HG02642 (cell line): Measurements from ENCODE around the gene RPL9.
A peak's percentile ranks its signal among the peaks of the same experiment; 100 is the strongest.
"Not testable (repeated sequence)": the region's sequence is repeated elsewhere in the genome, so short reads cannot be mapped to it uniquely, and the experiment has no call there.

ENCODE experiments used
- ATAC-seq: cut with Tn5 transposase; IDR thresholded peaks from one replicate; pipeline ENCODE4 v1.9.1; 2021; ENCODE audit warnings: mild to moderate bottlenecking; ENCODE audit not compliant: unreplicated experiment, poor library complexity

The RPL9 gene

DNA sequence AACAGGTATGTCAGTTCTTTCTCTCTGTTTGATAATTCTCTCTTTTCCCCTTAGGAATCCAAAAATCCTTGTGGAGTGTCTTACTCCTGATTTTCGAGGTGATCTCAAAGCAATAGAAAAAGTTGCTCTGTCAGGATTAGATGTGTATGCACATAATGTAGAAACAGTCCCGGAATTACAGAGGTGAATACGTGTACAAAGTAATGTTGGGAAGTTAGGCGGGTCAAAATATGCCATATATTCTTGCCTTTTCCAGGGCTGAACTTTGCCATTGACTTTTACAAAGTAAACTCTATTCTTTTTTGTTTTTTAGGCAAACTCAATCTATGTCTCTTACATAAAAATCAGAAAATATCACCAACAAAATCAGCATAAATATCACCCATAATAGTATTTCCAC lies 8.7 kb upstream of the RPL9 start:
- no peak for ATAC-seq

DNA sequence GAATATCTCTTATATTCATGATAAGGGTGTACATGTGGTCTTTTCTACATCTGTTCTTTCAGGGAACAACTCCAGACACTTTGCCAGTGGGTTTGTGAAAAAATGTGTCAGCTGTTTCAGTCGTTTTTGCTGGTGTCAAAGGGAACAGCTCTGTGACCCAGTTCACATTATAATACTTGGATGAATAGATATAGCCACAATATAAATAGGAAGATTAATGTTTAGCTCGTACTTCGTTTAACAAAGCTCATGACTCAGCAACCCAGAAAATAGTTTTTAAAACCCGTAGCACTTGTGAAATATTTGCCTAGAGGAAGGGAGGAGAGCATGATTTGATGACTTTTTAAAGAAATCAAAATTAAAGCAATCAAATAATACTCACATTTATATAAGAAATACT lies 8.0 kb upstream of the RPL9 start:
- ATAC-seq: no peak

DNA sequence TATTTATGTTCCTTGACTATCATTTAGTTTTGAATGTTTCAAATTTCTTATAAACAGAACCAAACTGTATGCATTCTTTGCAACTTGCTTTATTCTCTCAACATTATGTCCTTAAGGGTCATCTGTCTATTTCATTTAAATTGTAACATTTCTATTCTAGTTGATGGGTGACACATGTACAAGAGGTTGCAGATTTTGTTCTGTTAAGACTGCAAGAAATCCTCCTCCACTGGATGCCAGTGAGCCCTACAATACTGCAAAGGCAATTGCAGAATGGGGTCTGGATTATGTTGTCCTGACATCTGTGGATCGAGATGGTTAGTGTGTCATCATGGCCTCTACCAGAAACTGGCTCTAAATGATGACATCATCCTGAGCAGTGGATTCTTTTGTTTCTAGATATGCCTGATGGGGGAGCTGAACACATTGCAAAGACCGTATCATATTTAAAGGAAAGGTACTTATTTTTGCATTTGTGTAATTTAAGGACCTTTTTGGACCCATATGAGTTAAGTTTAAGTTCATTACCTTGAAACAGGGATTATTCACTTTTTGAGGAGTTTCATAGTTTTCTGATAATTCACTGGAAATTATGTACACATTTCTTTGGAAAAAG lies 6.3 kb upstream of the RPL9 start:
- ATAC-seq: no peak

DNA sequence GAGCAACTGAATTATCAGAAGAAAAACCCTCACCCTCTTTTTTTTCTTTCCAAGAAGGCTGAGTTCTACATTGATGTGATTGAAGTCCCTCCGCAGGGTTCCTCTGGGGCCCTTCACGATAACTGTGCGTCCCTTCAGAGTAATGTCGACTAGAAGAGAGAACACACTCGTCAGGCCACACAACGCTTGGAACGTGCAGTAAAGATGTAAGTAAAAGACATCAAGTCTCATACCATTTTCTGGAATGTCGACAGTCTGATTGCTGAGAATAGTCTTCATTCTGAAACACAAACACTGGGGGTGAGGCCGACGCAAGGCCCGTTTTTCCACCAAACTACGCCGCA lies 589 bp downstream of the RPL9 start:
- ATAC-seq: not testable (repeated sequence)

DNA sequence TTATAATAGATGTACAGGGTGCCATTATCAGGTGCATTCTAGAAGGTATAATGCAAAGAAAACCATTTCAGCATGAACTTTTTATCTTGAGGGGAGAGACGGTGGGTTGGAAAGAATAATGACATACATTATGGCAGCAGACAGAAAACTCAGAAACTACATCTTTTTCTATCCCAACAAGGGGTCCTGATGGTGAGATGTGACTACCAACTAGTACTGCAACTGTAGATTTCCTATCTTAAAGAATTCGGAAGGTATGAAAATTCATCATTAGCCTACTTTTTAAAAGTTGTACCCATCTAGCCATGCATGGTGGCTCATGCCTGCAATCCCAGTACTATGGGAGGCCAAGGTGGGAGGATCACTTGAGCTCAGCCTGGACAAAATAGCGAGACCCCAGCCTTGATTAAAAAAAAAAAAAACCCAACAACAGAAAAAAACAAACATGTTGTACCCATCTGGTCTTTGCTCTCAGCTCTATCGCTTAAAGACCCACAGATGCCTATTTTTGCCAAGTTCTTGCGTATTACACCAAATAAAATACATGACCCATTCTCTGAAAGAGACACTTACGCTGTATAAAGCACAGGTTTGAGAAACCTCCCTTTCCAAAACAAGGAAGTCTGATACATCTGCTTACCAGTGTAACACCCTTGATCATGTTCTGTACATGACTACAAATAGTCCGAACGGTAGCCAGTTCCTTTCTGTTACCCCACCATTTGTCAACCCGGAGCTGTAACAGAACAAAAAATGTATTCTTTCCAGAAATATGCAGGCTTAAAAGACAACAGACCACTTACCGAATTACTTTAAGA lies 1.6 kb downstream of the RPL9 start:
- ATAC-seq: no peak

DNA sequence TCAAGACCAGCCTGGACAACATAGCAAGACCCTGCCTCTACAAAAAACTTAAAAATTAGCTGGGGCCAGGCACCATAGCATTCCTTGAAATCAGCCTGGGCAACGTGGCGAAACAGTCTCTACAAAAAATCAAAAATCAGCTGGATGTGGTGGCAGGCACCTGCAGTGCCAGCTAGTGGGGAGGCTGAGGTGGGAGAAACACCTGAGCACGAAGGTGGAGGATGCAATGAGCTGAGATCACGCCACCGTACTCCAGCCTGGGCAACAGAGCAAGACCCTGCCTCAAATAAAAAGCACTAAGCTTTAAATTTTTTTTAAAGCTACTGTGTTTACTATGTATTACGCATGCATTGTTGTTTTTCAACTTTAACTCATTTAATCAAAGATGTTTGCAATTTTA lies 3.2 kb downstream of the RPL9 start:
- ATAC-seq: no peak

DNA sequence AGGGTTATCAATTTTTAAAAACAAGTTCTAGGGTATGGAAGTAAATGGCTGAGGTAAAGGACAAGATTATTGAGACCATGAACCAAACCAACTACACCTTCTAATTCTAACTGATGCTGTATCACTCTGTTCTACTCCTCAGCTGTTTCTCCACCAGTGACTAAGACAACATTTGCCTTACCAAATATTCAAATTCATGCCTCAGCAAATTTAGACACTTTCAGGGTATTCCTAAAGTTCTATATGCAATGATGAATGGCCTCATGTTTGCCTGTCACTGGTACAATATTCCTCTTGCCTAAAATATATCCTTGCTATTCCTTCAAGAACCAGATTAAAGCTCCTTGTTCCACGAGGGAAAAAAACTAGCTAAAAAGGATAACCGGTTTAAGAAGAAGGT lies 5.0 kb downstream of the RPL9 start:
- no peak for ATAC-seq

DNA sequence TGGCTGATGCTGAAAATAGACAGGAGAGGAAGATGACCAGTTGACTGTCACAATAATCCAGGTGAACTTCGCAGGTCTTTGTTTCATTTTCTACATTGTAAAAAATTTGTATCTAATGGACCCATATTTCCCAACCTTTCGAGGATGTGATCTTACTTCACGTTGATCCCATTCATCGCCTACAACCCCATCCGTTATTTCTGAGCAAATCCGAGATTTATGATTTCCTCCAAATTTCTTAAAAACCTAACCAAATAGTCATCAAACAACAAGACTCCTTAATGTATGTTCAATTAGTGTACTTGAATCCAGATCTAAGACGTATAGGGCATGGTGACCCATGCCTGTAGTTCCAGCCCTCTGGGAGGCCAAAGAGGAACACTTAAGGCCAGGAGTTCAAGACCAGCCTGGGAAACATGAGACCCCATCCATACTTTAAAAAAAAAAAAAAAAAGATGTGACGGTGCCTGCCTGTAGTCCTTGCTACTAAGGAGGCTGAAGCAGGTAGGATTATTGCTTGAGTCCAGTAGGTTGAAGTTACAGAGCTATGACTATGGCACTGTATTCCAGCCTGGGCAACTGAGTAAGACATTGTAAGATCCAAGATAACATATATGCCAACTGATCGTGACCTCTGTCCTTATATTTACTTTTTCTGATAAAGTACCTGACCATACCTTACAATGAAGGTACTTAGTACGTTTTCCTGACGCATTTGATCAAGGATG lies 5.7 kb downstream of the RPL9 start:
- ATAC-seq: no peak

DNA sequence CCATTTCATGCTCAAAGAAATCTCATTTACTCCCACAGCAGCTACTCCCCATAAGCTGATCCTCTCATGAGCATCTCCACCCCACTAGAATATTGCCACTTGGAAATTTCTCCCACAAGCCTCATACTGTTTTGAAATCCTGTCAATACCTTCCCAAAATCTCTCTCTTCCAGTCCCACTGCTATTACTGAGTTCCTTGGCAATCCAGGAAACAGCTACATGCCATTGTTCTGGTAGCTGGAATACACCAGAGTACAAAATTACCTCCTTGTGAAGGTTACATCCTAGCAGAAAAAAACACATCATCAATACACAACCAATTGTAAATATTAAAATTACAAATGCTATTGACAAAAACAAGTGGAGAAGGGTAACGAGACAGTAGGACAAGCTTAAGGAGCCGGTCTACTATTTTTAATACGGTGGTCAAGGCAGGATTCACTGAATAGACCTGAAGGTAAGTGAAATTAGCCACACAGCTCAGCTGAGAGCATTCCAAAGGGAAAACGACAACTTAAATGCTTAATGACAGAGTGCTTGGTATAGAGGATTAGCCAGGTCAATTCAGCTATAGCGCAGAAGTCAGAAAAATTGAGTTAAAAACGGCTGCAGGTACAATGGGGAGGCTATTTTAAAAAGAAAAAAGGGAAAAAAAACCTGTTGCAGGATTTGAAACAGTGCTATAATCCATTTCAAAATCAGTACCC lies 6.4 kb downstream of the RPL9 start:
- no peak for ATAC-seq

DNA sequence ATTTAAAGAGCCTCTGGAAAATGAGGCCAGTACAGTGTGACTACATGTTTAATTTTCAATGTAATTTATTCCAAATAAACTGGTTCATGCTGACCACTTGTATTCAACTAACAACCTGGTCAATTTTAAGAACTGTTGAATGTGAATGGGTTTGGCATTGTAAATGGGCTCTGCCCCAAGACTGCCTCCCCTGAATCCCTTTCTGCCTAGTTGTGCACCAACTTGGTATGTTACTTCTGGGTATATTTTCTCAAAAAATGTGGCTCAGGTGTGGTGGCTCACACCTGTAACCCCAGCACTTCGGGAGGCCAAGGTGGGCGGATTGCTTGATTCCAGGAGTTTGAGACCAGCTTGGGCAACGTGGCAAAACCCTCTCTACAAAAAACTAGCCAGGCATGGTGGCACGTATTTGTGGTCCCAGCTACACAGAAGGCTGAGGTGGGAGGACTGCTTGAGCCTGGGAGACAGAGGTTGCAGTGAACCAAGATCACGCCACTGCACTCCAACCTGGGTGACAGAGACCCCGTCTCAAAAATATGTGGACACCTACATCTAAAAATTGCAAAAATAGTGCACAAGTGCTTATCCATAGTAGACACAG lies 7.2 kb downstream of the RPL9 start:
- ATAC-seq: no peak

DNA sequence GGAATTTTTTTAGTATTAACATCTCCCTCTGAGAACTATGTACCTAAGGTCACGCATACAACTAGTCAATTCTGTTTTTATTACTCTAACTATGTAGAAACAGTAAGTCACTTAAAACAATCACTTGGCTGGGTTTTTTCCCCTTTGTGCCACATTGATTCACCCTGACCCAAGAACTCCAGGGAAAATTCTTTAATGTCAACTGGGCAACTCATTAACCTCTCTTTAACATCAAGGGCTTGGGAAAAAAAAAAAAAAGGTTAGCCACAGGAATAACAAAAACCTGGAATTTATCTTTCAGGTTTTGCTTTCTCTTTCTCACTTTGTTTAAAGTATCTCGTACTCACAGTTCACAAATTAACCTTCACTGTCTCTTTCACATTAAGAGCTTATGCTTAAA lies 8.1 kb downstream of the RPL9 start:
- no peak for ATAC-seq

DNA sequence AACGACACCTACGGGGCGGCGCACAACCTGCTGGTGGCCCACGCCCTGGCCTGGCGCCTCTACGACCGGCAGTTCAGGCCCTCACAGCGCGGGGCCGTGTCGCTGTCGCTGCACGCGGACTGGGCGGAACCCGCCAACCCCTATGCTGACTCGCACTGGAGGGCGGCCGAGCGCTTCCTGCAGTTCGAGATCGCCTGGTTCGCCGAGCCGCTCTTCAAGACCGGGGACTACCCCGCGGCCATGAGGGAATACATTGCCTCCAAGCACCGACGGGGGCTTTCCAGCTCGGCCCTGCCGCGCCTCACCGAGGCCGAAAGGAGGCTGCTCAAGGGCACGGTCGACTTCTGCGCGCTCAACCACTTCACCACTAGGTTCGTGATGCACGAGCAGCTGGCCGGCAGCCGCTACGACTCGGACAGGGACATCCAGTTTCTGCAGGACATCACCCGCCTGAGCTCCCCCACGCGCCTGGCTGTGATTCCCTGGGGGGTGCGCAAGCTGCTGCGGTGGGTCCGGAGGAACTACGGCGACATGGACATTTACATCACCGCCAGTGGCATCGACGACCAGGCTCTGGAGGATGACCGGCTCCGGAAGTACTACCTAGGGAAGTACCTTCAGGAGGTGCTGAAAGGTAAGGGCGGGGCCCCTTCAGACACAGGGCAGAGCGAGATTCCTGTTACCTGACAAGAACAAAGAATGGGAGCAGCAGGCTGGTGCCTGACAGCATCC lies 11.7 kb downstream of the RPL9 start:
- peak; percentile 87 for ATAC-seq

DNA sequence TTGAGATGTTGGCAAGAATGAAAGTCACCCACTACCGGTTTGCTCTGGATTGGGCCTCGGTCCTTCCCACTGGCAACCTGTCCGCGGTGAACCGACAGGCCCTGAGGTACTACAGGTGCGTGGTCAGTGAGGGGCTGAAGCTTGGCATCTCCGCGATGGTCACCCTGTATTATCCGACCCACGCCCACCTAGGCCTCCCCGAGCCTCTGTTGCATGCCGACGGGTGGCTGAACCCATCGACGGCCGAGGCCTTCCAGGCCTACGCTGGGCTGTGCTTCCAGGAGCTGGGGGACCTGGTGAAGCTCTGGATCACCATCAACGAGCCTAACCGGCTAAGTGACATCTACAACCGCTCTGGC lies 12.3 kb downstream of the RPL9 start:
- ATAC-seq: no peak

DNA sequence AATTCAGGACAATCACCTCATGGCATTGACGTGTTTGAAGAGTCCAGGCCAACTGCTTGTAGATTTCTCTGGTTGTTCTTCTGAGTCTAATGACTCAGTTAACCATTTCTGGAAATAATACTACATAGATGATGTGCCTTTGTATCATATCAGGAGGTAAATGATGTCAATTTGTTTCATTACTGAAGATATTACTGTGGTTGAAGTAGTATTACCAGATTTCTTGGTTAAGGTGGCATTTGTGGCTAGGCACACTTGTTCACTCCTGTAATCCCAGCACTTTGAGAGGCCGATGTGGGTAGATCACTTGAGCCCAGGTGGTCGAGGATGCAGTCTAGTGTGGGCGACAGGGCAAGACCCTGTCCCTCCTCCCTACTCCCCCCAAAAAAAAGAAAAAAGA lies 15.7 kb downstream of the RPL9 start:
- ATAC-seq: no peak

DNA sequence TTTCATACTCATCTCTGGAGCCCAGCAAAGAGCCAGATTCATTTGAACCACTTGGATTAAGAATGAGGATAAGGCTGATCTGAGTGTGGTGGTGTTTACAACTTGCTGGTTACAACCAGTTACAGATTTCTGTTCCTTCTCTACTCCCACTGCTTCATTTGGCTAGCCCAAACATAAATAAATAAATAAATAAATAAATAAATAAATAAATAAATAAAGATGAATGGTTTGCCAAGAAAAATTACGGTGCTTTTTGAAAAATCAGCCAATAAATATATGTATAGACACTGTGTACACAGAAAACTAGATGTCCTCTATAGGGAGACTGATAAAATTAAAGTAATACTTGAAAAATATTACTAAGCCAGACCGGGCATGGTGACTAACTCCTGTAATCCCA lies 17.1 kb downstream of the RPL9 start:
- no peak for ATAC-seq

DNA sequence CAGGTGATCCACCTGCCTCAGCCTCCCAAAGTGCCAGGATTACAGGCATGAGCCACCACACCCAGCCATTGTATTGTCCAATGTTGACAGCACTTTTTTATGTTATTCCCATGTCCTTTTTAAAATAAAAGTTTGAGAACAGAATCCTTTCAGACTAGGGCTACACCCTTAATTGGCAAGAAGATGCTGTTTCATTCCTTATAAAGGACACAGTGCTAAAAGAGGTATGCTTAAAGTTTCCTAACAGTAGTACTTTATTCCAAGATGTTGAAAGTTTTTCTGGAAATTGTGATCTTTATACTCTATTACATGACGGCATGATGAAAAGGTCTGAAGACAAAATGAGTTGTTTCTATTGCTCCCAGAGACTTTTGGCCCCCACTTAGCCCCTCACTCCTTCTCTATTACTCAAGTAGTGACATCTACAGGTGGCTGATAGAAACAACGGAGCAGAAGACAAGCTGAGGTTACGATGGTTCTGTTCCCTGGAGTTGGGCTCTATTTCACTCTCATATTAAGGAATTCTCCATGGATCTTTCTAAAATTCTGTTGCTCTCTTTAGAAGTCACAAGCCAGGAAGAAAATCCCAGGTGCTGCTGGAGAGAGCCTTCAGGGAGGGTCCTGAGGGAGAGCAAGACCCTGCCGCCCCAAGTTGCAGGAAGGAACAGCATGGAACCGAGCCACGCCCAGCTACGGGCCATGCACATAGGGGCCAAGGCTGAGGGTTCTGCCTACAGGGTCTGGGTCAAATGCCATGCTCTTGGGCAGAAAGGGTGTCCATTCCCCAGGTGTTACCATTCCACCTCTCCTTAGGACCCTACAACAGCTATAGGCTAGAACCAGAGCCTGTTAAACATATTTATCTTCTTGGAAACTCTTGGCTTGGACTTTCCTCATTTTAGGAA lies 22.8 kb downstream of the RPL9 start:
- ATAC-seq: no peak

DNA sequence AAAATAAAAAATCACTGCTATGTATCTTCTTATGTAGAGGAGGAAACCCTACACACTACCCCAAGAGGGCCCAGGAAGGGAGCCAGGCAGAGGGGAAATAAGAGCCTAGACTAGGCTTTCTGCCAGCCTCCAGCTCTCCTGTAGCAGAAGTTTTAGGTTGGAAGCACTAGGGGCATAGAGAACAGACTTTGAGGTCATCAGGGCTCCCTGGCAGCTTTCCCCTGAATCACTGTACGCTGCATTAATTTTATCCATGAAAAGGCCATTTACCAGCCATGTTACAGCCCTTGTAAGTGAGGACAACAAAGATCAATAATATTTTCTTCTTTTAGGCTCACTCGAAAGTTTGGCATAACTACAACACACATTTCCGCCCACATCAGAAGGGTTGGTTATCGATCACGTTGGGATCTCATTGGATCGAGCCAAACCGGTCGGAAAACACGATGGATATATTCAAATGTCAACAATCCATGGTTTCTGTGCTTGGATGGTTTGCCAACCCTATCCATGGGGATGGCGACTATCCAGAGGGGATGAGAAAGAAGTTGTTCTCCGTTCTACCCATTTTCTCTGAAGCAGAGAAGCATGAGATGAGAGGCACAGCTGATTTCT lies 24.7 kb downstream of the RPL9 start:
- ATAC-seq: no peak

DNA sequence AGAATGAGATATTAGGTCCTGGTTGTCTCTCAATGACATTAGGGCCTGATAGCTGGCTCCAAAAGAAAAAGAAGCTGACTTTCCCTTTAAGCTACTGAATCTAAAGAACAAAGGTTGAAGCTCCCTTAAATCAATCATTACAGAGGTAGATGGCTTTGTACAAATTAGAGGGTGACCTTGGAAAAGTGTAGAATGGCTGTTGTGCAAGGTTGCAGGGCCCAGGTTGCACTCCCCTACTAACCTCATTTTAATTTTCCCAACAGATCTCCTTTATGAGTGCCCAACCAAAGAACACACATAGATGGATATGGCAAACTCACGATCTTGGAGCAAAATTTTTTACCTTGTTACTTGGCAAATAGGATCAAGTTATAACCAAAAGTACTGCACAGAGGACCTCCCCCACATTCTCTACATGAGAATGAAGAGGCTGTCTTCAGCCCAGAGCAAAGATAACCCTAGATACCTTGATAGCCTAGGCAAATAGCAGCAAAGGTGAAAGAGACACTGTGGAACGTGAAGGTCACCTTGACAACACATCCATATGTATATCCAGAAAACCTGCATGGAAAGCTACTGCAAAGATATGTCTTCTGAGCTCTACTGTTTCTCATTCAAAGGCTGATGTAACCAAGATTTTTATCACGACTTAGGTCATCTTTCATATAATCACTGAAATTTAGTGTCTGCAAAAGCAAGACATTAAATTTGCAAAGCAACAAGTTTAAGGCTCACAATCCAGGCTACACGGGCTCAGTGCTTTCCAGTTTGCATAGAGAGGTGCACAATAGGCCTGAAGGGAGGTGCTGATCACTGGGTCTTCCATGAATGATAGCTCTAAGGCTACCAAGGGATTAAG lies 29.0 kb downstream of the RPL9 start:
- no peak for ATAC-seq
